HG03103 (cell line): ENCODE results near the gene MYCBPAP.

ENCODE experiments used
- ATAC-seq: cut with Tn5 transposase; IDR thresholded peaks from one replicate; pipeline ENCODE4 v1.9.1; 2021; ENCODE audit warnings: low read depth; ENCODE audit not compliant: unreplicated experiment

The MYCBPAP gene

DNA sequence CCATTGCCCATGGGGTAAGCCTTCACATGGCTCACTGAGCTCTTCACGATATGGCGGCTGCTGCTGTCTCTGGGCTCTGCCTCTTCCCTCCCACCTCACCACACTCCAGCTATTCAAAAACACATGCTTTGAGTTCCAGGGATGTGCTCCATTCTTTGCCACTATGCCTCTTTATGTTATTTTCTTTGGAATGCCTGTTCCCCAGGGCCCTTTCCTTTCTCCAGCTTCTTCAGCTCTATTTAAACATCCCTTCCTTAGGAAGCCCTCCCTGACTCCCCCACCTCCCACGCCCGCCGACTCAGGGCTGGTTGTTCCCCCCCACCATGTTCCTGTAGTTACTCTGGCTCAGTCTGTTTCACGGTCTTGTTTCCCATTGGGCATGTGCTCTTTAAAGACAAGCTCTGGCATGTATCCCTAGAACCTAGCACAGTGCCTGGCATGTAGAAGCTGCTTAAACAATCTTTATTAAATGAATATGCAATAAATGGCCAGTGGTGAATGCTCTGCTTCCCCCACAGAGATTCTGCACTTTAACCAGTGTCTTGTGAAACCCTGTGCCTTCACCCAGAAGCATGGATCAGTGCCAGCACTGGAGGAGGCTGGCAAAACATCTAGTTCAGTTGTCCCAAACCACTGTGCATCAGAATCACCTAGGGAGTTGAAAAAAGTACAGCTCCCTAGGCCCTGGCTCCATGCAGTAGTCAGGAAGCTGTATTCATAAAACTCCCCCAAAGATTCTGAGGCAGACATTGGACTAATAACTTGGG is 6.9 kb downstream of the MYCBPAP start:
- no peak for ATAC-seq

DNA sequence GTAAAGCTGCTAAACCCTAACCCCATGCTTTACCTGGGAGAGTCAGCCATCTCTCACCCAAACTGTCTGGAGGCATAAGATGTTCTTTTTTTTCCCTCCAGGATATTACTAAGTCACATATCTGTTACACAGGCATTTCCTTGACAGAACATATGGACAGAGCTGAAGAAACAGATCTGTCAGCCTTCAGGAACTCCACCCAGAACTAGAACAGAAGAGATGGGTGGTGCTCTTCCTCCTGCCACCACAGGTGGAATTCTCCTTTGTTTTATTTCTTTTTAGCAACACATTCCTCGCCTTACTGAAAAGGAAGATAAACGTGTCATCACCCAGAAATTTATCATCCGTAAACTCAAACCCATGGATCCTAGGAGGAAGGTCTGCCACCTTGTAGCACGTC is 8.8 kb downstream of the MYCBPAP start:
- ATAC-seq: no peak

GRCh38 chr17:50517504-50518383 is 9.5 kb downstream of the MYCBPAP start:
- ATAC-seq: no peak

GRCh38 chr17:50518384-50519023 is 10.3 kb downstream of the MYCBPAP start:
- no peak for ATAC-seq

- no peak for ATAC-seq
Measured at GRCh38 chr17:50519141-50519834, 11.0 kb downstream of the MYCBPAP start.

GRCh38 chr17:50520483-50520882 is 12.2 kb downstream of the MYCBPAP start:
- no peak for ATAC-seq

GRCh38 chr17:50521514-50521913 is 13.3 kb downstream of the MYCBPAP start:
- no peak for ATAC-seq

DNA sequence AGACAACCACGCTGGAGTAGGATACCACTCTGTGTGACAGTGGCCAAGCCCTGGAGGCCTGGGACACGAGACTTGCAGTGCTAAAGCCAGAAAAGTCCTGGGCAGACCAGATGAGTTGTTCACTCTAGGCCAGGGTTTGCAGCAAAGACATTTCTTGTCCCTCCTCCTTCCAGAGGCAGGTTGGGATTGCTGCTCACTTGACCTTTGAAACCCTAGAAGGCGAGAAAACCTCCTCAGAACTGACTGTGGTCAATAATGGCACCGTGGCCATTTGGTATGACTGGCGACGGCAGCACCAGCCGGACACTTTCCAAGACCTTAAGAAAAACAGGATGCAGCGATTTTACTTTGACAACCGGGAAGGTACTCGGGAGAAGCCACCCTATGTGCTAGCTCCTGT is 14.5 kb downstream of the MYCBPAP start:
- no peak for ATAC-seq

GRCh38 chr17:50523208-50523607 is 15.0 kb downstream of the MYCBPAP start:
- ATAC-seq: no peak

- no peak for ATAC-seq
Measured at GRCh38 chr17:50524838-50525237, 16.6 kb downstream of the MYCBPAP start.

GRCh38 chr17:50527155-50527762 is 19.0 kb downstream of the MYCBPAP start:
- no peak for ATAC-seq

- ATAC-seq: no peak
Measured at GRCh38 chr17:50527949-50528474, 19.8 kb downstream of the MYCBPAP start.

DNA sequence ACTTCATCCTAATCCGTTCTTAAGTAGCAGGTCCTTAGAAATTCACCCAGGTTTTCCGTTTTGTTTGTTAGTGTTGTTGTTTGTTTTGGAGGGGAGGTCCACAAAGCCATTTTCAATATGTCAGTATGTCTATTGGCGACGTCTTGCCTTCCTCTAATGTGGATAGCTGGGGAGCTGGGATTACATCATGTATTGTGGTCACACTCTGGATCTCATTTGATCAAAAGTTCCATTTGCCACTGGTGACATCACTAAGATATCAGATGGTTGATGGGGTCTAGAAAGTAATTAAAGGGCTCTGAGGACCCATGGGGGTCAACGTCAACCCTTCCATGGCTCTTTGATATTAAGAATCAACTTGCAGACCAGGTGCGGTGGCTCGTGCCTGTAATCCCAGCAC is 21.6 kb downstream of the MYCBPAP start:
- ATAC-seq: no peak

GRCh38 chr17:50531428-50532025 is 23.3 kb downstream of the MYCBPAP start:
- no peak for ATAC-seq

GRCh38 chr17:50532452-50533024 is 24.3 kb downstream of the MYCBPAP start, which contains the start of gene EPN3:
TSS of gene EPN3 (plus strand) at chr17:50532735. CDS start at chr17:50536557, 3,822 bp downstream.
- no peak for ATAC-seq

GRCh38 chr17:50533185-50533584 is 24.9 kb downstream of the MYCBPAP start:
- ATAC-seq: no peak

GRCh38 chr17:50533720-50534148 is 25.5 kb downstream of the MYCBPAP start:
- no peak for ATAC-seq

GRCh38 chr17:50534222-50534978 is 26.2 kb downstream of the MYCBPAP start:
- no peak for ATAC-seq
